Hepatocyte (in vitro differentiated cells): ENCODE measurements around the gene TIGD7. TPM values are rescaled to one million over a fixed set of nuclear protein-coding genes. Genes with fewer than 3 reads are reported as not detected.

ENCODE experiments used
- DNase-seq: peaks from one replicate; pipeline ENCODE4 v3.0.0-alpha.2; 2016; ENCODE audit warnings: low spot score
- H2AFZ ChIP-seq: fragments of 200-600 bp; sonication (generic); 2 replicates; pipeline ENCODE4 v1.6.0; 2016; ENCODE audit warnings: antibody characterized with exemption, mild to moderate bottlenecking
- H3K27ac ChIP-seq: fragments of 200-600 bp; sonication (generic); 2 replicates; pipeline ENCODE4 v1.5.1; 2016; ENCODE audit warnings: mild to moderate bottlenecking
- H3K27me3 ChIP-seq: fragments of 200-600 bp; sonication (generic); 2 replicates; pipeline ENCODE4 v1.6.1; 2016
- H3K36me3 ChIP-seq: fragments of 200-600 bp; sonication (generic); replicated peaks from 2 replicates; pipeline ENCODE4 v1.5.1; 2016; ENCODE audit warnings: low read depth; ENCODE audit not compliant: insufficient read depth
- H3K4me1 ChIP-seq: fragments of 200-600 bp; sonication (generic); 2 replicates; pipeline ENCODE4 v1.5.1; 2016; ENCODE audit warnings: mild to moderate bottlenecking, moderate library complexity; ENCODE audit not compliant: insufficient read depth
- H3K4me2 ChIP-seq: fragments of 200-600 bp; sonication (generic); 2 replicates; pipeline ENCODE4 v1.6.0; 2016
- H3K4me3 ChIP-seq: fragments of 200-600 bp; sonication (generic); 2 replicates; pipeline ENCODE4 v1.5.1; 2016; ENCODE audit warnings: mild to moderate bottlenecking
- H3K79me2 ChIP-seq: fragments of 200-600 bp; sonication (generic); 2 replicates; pipeline ENCODE4 v1.6.0; 2017; ENCODE audit warnings: mild to moderate bottlenecking
- H3K9me2 ChIP-seq: fragments of 200-600 bp; sonication (generic); replicated peaks from 2 replicates; pipeline ENCODE4 v1.6.0; 2017; ENCODE audit warnings: mild to moderate bottlenecking; ENCODE audit not compliant: insufficient read depth
- H3K9me3 ChIP-seq: fragments of 200-600 bp; sonication (generic); 2 replicates; pipeline ENCODE4 v1.5.1; 2016; ENCODE audit warnings: low read depth, mild to moderate bottlenecking
- H4K20me1 ChIP-seq: fragments of 200-600 bp; sonication (generic); 2 replicates; pipeline ENCODE4 v1.6.0; 2016; ENCODE audit warnings: mild to moderate bottlenecking; ENCODE audit not compliant: insufficient read depth, poor library complexity, severe bottlenecking
- EZH2 ChIP-seq: fragments of 200-600 bp; sonication (generic); IDR thresholded peaks from 2 replicates; pipeline ENCODE4 v1.6.1; 2016; ENCODE audit warnings: antibody characterized with exemption, mild to moderate bottlenecking, borderline replicate concordance
- EZH2phosphoT487 ChIP-seq: fragments of 200-600 bp; sonication (generic); IDR thresholded peaks from one replicate; pipeline ENCODE4 v1.6.1; 2018; ENCODE audit warnings: antibody characterized with exemption, mild to moderate bottlenecking, low read depth, moderate library complexity; ENCODE audit not compliant: unreplicated experiment, severe bottlenecking
- WGBS: methylation state at CpG from one replicate; pipeline ENCODE4 v1.1.6; 2016; ENCODE audit warnings: low lambda C conversion rate; ENCODE audit errors: missing lambda C conversion rate; 5-methylcytosine and 5-hydroxymethylcytosine counted together
- polyA plus RNA-seq: library from polyadenylated mRNA; unstranded; fragments of >200 nt; fragmentation: Nextera tagmentation; extraction: Ambion mirVana; gene quantifications from 2 replicates; pipeline ENCODE4 v1.2.1, GENCODE V29; 2016
- total RNA-seq: library from RNA; depleted of rRNA; stranded (reverse); fragments of >200 nt; gene quantifications from 2 replicates; pipeline ENCODE4 v1.2.3, GENCODE V29; 2014
- TF ChIP-seq, protein P1 (sequence below): fragments of 200-600 bp; sonication (generic); IDR thresholded peaks from 2 replicates; pipeline ENCODE4 v1.5.1; 2016; ENCODE audit warnings: antibody characterized with exemption, mild to moderate bottlenecking; ENCODE audit not compliant: poor library complexity

TIGD7 gene
- total and polyA plus RNA-seq, 2 experiments from 2014 or later = 5.1 to 6.8 TPM

DNA sequence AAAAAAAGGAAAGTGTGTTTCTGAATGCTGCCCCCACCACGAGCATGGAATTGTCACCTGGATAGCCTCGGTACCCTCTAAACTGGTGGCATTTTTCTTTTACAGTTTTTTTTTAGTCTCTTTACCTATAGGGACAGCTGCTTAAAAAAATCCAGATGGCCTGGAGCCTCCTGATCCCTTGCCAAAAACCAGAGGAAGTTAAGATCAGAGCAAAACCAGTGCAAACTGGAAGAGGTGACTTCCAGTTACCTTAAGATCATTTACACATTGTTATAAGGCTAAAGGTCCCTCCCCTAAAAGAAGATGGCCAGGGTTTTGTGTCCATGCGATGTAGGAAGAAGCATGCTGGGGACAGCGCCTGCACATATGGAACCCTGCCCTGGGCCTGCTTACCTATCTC, 52.3 kb downstream of the TIGD7 start:
- Histone ChIP-seq H3K79me2 (no peaks in the 10 kb centered on the region), H3K9me2 (no peaks in the 10 kb centered on the region), H4K20me1 (no peaks in the 10 kb centered on the region), H3K4me1 (no peaks in the 10 kb centered on the region), H3K27ac (no peak overlapping the region), H3K4me2 (no peak overlapping the region), H3K36me3 (no peaks in the 10 kb centered on the region), H3K4me3 (no peak overlapping the region), H3K9me3 (no peaks in the 10 kb centered on the region), H3K27me3 (no peaks in the 10 kb centered on the region), H2AFZ (no peak overlapping the region)
- 85% methylated on average over 4 of the region's 4 CpGs for WGBS
- DNase-seq = no peak
- TF ChIP-seq, protein P1, sequence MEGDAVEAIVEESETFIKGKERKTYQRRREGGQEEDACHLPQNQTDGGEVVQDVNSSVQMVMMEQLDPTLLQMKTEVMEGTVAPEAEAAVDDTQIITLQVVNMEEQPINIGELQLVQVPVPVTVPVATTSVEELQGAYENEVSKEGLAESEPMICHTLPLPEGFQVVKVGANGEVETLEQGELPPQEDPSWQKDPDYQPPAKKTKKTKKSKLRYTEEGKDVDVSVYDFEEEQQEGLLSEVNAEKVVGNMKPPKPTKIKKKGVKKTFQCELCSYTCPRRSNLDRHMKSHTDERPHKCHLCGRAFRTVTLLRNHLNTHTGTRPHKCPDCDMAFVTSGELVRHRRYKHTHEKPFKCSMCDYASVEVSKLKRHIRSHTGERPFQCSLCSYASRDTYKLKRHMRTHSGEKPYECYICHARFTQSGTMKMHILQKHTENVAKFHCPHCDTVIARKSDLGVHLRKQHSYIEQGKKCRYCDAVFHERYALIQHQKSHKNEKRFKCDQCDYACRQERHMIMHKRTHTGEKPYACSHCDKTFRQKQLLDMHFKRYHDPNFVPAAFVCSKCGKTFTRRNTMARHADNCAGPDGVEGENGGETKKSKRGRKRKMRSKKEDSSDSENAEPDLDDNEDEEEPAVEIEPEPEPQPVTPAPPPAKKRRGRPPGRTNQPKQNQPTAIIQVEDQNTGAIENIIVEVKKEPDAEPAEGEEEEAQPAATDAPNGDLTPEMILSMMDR = no peak
- TF ChIP-seq EZH2phosphoT487 (no peak), EZH2 (no peak)

DNA sequence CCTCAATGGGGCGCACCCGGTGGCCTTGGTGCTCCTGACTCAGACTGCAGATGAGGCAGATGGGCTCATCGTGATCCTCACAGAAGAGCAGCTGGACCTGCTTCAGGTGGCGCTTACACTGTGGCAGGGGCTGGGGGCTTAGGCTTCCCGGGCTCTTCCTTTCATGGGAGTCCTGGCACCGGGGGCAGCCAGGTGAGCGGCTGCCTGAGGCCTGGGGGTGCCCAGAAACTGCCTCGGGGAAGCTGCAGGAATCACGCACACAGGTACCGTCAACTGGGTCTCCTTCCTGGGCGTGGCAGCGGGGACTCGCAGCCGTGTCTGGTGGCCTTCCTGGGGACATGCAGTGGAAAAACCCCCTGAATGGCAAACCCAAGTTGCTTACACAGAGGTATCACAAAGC, 55.8 kb downstream of the TIGD7 start:
- DNase-seq = no peak
- 89% methylated on average over 14 of the region's 14 CpGs for WGBS
- Histone ChIP-seq H3K36me3 (no peaks in the 10 kb centered on the region), H3K27ac (no peak overlapping the region), H3K9me2 (no peaks in the 10 kb centered on the region), H3K4me1 (no peaks in the 10 kb centered on the region), H2AFZ (no peak overlapping the region), H3K9me3 (no peaks in the 10 kb centered on the region), H3K4me2 (no peak overlapping the region), H3K79me2 (no peaks in the 10 kb centered on the region), H4K20me1 (no peaks in the 10 kb centered on the region), H3K4me3 (no peak overlapping the region), H3K27me3 (no peaks in the 10 kb centered on the region)
- TF ChIP-seq, protein P1 = no peak
- TF ChIP-seq EZH2 (no peak), EZH2phosphoT487 (no peak)

DNA sequence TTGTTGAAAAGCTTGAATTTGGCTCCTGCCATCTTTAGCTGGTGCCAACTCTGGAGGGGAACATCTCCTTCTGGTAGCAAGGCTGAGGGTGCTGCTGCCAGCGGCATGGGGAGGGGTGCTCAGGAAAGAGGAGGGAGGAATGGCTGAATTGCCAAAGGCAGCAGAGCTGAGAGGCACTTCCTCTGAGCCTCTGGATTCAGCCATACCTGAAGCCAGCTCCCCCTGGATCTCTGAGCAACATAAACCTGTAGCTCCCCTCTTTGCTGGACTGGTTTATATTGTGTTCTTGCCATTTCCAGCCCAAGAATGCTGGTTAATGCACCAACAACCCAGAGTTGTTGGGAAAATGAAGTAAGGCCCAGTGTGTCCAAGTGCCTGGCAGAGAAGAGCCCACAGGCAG, 56.2 kb downstream of the TIGD7 start:
- no peak for TF ChIP-seq EZH2phosphoT487
- TF ChIP-seq, protein P1 = no peak
- TF ChIP-seq EZH2 = no peak
- WGBS = 64% methylated on average over 1 of the region's 1 CpG

More for the DNA sequence above, 56.2 kb downstream of the TIGD7 start:
- no peaks in the 10 kb centered on the region for H3K4me1 ChIP-seq
- no peaks in the 10 kb centered on the region for H3K27me3 ChIP-seq
- DNase-seq = no peak
- H2AFZ ChIP-seq = no peak overlapping the region
- H3K36me3 ChIP-seq = no peaks in the 10 kb centered on the region
- H3K9me3 ChIP-seq = no peaks in the 10 kb centered on the region
- H3K4me2 ChIP-seq = no peak overlapping the region
- H3K27ac ChIP-seq = no peak overlapping the region
- no peaks in the 10 kb centered on the region for H3K79me2 ChIP-seq
- H3K4me3 ChIP-seq = no peak overlapping the region
- H3K9me2 ChIP-seq = no peaks in the 10 kb centered on the region
- no peaks in the 10 kb centered on the region for H4K20me1 ChIP-seq

Other genes starting within 250 kb of the TIGD7 start
- gene IL32, start 239.8 kb downstream of the TIGD7 start, total RNA-seq = 82.0 and 110 TPM in 2 replicates
- 124 and 131 TPM in 2 replicates for gene IL32, start 239.8 kb downstream of the TIGD7 start, polyA plus RNA-seq
- not detected in 2 replicates for gene ZSCAN10, start 206.1 kb downstream of the TIGD7 start, total RNA-seq
- not detected in 2 replicates for gene ZSCAN10, start 206.1 kb downstream of the TIGD7 start, polyA plus RNA-seq
- 10.0 and 12.3 TPM in 2 replicates for gene ZNF205, start 192.8 kb downstream of the TIGD7 start, total RNA-seq
- 12.6 and 13.2 TPM in 2 replicates for gene ZNF205, start 192.8 kb downstream of the TIGD7 start, polyA plus RNA-seq
- gene ZNF213, start 170.4 kb downstream of the TIGD7 start, total RNA-seq = 3.4 and 3.8 TPM in 2 replicates
- 4.0 and 6.0 TPM in 2 replicates for gene ZNF213, start 170.4 kb downstream of the TIGD7 start, polyA plus RNA-seq
- not detected in 2 replicates for gene OR1F1, start 117.2 kb downstream of the TIGD7 start, total RNA-seq
- gene OR1F1, start 117.2 kb downstream of the TIGD7 start, polyA plus RNA-seq = 0.61 TPM in 1 of 2 replicates, not detected in the other
- 7.9 and 12.5 TPM in 2 replicates for gene ZNF200, start 70.3 kb downstream of the TIGD7 start, total RNA-seq
- gene ZNF200, start 70.3 kb downstream of the TIGD7 start, polyA plus RNA-seq = 4.6 and 6.0 TPM in 2 replicates
- 0.13 TPM in 1 of 2 replicates, not detected in the other for gene MEFV, start 48.8 kb downstream of the TIGD7 start, total RNA-seq
- gene MEFV, start 48.8 kb downstream of the TIGD7 start, polyA plus RNA-seq = 0.55 TPM in 1 of 2 replicates, not detected in the other
- 39.7 and 47.5 TPM in 2 replicates for gene ZNF263, start 21.9 kb downstream of the TIGD7 start, total RNA-seq
- gene ZNF263, start 21.9 kb downstream of the TIGD7 start, polyA plus RNA-seq = 25.0 and 33.2 TPM in 2 replicates
- 21.9 and 25.9 TPM in 2 replicates for gene ZNF75A, start 67 bp upstream of the TIGD7 start, total RNA-seq
- gene ZNF75A, start 67 bp upstream of the TIGD7 start, polyA plus RNA-seq = 24.9 and 33.0 TPM in 2 replicates
- gene OR2C1, start 50.5 kb upstream of the TIGD7 start, total RNA-seq = not detected in 2 replicates
- gene OR2C1, start 50.5 kb upstream of the TIGD7 start, polyA plus RNA-seq = 0.34 TPM in 1 of 2 replicates, not detected in the other
- gene ZSCAN32, start 95.6 kb upstream of the TIGD7 start, total RNA-seq = 9.7 and 11.5 TPM in 2 replicates
- gene ZSCAN32, start 95.6 kb upstream of the TIGD7 start, polyA plus RNA-seq = 5.3 and 6.5 TPM in 2 replicates
- gene ZNF174, start 95.8 kb upstream of the TIGD7 start, total RNA-seq = 8.0 TPM in 2 replicates
- 12.3 and 13.5 TPM in 2 replicates for gene ZNF174, start 95.8 kb upstream of the TIGD7 start, polyA plus RNA-seq
- gene ZNF597, start 138.1 kb upstream of the TIGD7 start, total RNA-seq = 3.5 and 4.0 TPM in 2 replicates
- 1.2 and 2.1 TPM in 2 replicates for gene ZNF597, start 138.1 kb upstream of the TIGD7 start, polyA plus RNA-seq
- gene NAA60, start 138.2 kb upstream of the TIGD7 start, total RNA-seq = 34.6 and 47.2 TPM in 2 replicates
- gene NAA60, start 138.2 kb upstream of the TIGD7 start, polyA plus RNA-seq = 67.9 and 82.4 TPM in 2 replicates
- not detected in 2 replicates for gene C16orf90, start 190.1 kb upstream of the TIGD7 start, total RNA-seq
- not detected in 2 replicates for gene C16orf90, start 190.1 kb upstream of the TIGD7 start, polyA plus RNA-seq
- gene CLUAP1, start 195.6 kb upstream of the TIGD7 start, total RNA-seq = 14.7 and 18.5 TPM in 2 replicates
- 23.2 and 25.8 TPM in 2 replicates for gene CLUAP1, start 195.6 kb upstream of the TIGD7 start, polyA plus RNA-seq